GM21825 (cell line): ENCODE measurements around the gene CIBAR2.

ENCODE experiments used
- ATAC-seq: cut with Tn5 transposase; IDR thresholded peaks from one replicate; pipeline ENCODE4 v1.9.1; 2021; ENCODE audit warnings: mild to moderate bottlenecking, moderate library complexity; ENCODE audit not compliant: unreplicated experiment

Gene CIBAR2

GRCh38 chr16:85144026-85144915 is 32.0 kb upstream of the CIBAR2 start:
- ATAC-seq = no peak

- no peak for ATAC-seq
Observed at GRCh38 chr16:85142771-85143211, 30.5 kb upstream of the CIBAR2 start.

GRCh38 chr16:85142129-85142513 is 29.8 kb upstream of the CIBAR2 start:
- ATAC-seq = no peak

GRCh38 chr16:85141491-85142128 is 29.3 kb upstream of the CIBAR2 start:
- no peak for ATAC-seq

- ATAC-seq = no peak
Observed at GRCh38 chr16:85140455-85141012, 28.3 kb upstream of the CIBAR2 start.

GRCh38 chr16:85139881-85140339 is 27.6 kb upstream of the CIBAR2 start:
- ATAC-seq = no peak

GRCh38 chr16:85138825-85139627 is 26.8 kb upstream of the CIBAR2 start:
- ATAC-seq = no peak

- ATAC-seq = no peak
Observed at GRCh38 chr16:85138073-85138824, 26.0 kb upstream of the CIBAR2 start.

- no peak for ATAC-seq
Observed at GRCh38 chr16:85137323-85138072, 25.2 kb upstream of the CIBAR2 start.

- no peak for ATAC-seq
Observed at GRCh38 chr16:85136702-85137322, 24.5 kb upstream of the CIBAR2 start.

- ATAC-seq = no peak
Observed at GRCh38 chr16:85136213-85136701, 24.0 kb upstream of the CIBAR2 start.

- ATAC-seq = no peak
Observed at GRCh38 chr16:85134789-85135142, 22.5 kb upstream of the CIBAR2 start.

- ATAC-seq = no peak
Observed at GRCh38 chr16:85134076-85134788, 22.0 kb upstream of the CIBAR2 start.

- no peak for ATAC-seq
Observed at GRCh38 chr16:85133290-85133599, 21.0 kb upstream of the CIBAR2 start.

GRCh38 chr16:85132456-85133289 is 20.4 kb upstream of the CIBAR2 start:
- no peak for ATAC-seq

GRCh38 chr16:85130705-85131028 is 18.4 kb upstream of the CIBAR2 start:
- no peak for ATAC-seq

GRCh38 chr16:85129876-85130704 is 17.8 kb upstream of the CIBAR2 start:
- no peak for ATAC-seq
